ENCODE data around the gene ZSWIM9. TPM values are rescaled to one million over a fixed set of nuclear protein-coding genes. Genes with fewer than 3 reads are reported as not detected.
A peak's percentile ranks its signal among the peaks of the same experiment; 100 is the strongest.

The ZSWIM9 gene
- total RNA-seq, 1 donor from 2014 or later: 1.6 TPM

DNA sequence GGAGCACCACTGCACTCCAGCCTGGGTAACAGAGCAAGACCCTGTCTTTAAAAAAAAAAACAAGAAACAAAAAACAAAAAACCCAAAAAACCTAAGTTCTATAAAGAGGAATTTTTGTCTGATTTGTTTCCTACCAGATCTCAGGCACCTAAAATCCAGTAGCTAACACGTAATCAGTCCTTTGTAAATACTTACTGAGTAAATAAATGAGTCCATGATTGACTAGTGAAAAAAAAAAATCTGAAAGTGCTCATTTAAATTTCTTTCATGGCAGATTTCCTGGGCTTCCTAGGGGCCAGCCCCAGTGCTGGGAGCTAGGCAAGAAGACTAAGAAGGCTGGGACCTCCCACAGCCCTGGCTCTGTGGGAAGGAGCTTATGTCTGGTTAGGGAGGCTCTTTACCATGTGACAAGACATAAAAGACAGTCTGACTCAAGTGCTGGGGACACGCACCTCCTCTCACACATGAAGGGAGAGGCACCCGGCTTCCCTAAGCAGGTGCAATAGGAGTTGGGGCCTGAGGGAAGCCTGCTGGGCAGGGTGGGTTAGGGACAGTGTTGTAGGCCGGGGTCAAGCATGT, 22.8 kb upstream of the ZSWIM9 start:
- no peak for DNase-seq (ENCODE audit: low read depth)
- no peaks in the 10 kb centered on the region for H3K36me3 ChIP-seq (ENCODE audit: control insufficient read depth, insufficient read depth, low read length)
- no peak overlapping the region for H3K4me3 ChIP-seq (ENCODE audit: low read depth, low read length)
- TF ChIP-seq, protein P1, sequence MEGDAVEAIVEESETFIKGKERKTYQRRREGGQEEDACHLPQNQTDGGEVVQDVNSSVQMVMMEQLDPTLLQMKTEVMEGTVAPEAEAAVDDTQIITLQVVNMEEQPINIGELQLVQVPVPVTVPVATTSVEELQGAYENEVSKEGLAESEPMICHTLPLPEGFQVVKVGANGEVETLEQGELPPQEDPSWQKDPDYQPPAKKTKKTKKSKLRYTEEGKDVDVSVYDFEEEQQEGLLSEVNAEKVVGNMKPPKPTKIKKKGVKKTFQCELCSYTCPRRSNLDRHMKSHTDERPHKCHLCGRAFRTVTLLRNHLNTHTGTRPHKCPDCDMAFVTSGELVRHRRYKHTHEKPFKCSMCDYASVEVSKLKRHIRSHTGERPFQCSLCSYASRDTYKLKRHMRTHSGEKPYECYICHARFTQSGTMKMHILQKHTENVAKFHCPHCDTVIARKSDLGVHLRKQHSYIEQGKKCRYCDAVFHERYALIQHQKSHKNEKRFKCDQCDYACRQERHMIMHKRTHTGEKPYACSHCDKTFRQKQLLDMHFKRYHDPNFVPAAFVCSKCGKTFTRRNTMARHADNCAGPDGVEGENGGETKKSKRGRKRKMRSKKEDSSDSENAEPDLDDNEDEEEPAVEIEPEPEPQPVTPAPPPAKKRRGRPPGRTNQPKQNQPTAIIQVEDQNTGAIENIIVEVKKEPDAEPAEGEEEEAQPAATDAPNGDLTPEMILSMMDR (IDR thresholded peaks at IDR 0.05; ENCODE audit: insufficient read depth, low read length, poor library complexity, severe bottlenecking): no peak
- no peaks in the 10 kb centered on the region for H3K27me3 ChIP-seq (ENCODE audit: control insufficient read depth, insufficient read depth, low read length)

DNA sequence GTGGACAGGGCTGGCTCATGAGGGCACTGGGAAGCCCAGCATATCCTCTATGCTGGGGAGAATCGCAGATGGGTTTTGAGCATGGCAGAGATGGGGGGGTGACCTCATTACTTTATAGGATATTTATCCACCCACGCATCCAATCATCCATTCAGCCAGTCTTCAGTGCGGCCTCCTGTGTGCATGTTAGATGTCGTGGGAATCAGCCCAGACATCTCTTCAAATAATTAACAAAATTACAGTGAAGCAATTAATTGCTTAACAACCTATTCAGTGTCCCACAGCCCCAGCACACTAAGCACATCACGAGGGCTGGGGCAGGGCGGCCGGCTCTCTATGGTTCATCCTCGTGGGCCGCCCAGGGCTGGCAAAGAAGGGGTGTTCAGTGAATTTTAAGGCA, 21.9 kb upstream of the ZSWIM9 start:
- no peak for DNase-seq (ENCODE audit: low read depth)
- TF ChIP-seq, protein P1 (IDR thresholded peaks at IDR 0.05; ENCODE audit: insufficient read depth, low read length, poor library complexity, severe bottlenecking): no peak
- Histone ChIP-seq H3K27me3 (ENCODE audit: control insufficient read depth, insufficient read depth, low read length) (no peaks in the 10 kb centered on the region), H3K36me3 (ENCODE audit: control insufficient read depth, insufficient read depth, low read length) (no peaks in the 10 kb centered on the region), H3K4me3 (ENCODE audit: low read depth, low read length) (no peak overlapping the region)

DNA sequence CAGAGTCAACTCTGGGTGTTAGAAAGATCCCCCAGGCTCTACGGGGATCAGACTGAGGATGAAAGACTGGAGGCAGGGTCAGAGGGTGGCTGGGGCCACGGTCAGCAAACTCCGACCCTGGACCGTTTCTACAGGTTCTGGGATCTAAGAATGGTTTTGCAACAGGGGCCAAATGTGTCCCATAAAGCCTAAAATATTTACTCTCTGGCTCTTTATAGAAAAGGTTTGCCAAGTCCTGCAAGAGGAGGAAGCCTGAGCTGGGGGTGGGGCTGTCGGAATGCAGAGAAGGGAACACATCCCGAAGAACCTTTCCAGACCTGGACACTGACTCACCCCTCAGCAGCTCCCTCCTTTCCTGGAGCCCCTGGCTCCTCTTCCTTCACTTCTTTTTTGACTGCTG, 21.1 kb upstream of the ZSWIM9 start:
- H3K4me3 ChIP-seq (ENCODE audit: low read depth, low read length): no peak overlapping the region
- DNase-seq (ENCODE audit: low read depth): no peak
- TF ChIP-seq, protein P1 (IDR thresholded peaks at IDR 0.05; ENCODE audit: insufficient read depth, low read length, poor library complexity, severe bottlenecking): no peak

DNA sequence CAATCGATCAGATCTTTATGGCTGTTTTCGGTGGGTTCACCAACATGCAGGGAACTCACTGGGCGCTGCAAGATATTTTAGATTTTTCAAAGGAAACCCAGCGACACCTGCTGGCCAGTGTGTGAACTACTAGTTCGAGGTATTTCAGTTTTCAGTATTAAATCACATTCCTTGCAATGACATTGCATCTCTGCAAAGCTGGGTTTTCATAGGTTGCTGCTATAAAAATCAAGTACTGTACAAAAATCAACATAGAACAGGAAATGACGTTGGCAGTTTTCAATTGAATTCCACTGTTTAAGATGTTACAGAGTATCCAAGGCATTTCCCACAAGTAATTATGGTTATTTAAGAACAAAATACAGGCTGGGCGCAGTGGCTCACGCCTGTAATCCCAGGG, 17.9 kb upstream of the ZSWIM9 start:
- Histone ChIP-seq H3K4me3 (ENCODE audit: low read depth, low read length) (no peak overlapping the region), H3K27me3 (ENCODE audit: control insufficient read depth, insufficient read depth, low read length) (no peaks in the 10 kb centered on the region), H3K36me3 (ENCODE audit: control insufficient read depth, insufficient read depth, low read length) (no peaks in the 10 kb centered on the region)
- TF ChIP-seq, protein P1 (IDR thresholded peaks at IDR 0.05; ENCODE audit: insufficient read depth, low read length, poor library complexity, severe bottlenecking): peak; percentile 74
- no peak for DNase-seq (ENCODE audit: low read depth)

More for the DNA sequence above, 21.1 kb upstream of the ZSWIM9 start:
- Histone ChIP-seq H3K36me3 (ENCODE audit: control insufficient read depth, insufficient read depth, low read length) (no peaks in the 10 kb centered on the region), H3K27me3 (ENCODE audit: control insufficient read depth, insufficient read depth, low read length) (no peaks in the 10 kb centered on the region)

DNA sequence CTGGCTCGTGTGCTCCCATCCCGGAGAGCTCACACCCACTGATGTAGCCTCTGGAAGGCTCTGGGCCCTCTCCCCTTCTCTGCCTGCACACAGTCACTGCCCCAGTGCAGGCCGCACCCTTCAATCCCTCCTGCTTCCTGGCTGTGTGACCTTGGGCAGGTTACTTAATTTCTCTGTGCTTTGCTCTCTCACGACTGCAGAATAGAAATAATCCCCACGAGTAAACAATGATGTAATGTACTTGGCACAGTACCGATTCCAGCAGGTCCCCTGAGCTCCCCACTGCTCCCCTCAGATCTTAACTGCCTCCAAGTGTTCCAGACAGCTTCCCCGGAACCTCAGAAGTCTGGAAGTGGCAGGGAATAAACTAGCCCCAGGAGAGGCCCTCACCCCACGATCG, 16.5 kb upstream of the ZSWIM9 start:
- Histone ChIP-seq H3K36me3 (ENCODE audit: control insufficient read depth, insufficient read depth, low read length) (no peaks in the 10 kb centered on the region), H3K27me3 (ENCODE audit: control insufficient read depth, insufficient read depth, low read length) (no peaks in the 10 kb centered on the region), H3K4me3 (ENCODE audit: low read depth, low read length) (no peak overlapping the region)
- TF ChIP-seq, protein P1 (IDR thresholded peaks at IDR 0.05; ENCODE audit: insufficient read depth, low read length, poor library complexity, severe bottlenecking): no peak
- no peak for DNase-seq (ENCODE audit: low read depth)

DNA sequence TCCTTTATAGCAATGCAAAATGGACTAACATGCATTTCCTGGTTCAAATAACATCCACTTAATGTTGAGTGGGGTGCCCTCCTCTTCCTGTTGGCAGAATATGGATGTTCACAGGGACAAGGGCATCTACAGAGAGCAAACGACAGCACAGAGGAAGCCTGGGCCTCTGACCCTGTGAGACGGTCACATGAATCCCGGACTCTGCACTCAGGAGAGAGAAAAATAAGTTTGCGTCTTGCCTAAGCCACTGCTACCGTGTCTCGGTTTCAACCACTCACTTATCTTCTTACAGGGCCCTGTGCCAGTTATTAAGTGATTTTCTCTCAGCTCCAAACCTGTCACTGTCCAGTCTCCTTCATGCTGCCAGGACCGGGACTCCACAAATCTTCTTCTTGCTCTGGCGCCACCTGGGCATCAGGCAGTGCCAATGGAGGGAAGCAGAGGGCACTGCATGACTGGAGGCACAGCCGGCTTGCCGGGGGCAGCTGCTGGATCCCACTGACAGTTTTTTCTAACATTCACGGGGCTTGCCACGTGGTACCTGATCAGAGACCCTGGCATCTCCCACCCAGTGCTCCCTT, 12.2 kb upstream of the ZSWIM9 start:
- no peak for DNase-seq (ENCODE audit: low read depth)
- Histone ChIP-seq H3K4me3 (ENCODE audit: low read depth, low read length) (no peak overlapping the region), H3K36me3 (ENCODE audit: control insufficient read depth, insufficient read depth, low read length) (no peaks in the 10 kb centered on the region), H3K27me3 (ENCODE audit: control insufficient read depth, insufficient read depth, low read length) (no peaks in the 10 kb centered on the region)
- TF ChIP-seq, protein P1 (IDR thresholded peaks at IDR 0.05; ENCODE audit: insufficient read depth, low read length, poor library complexity, severe bottlenecking): no peak
